Measurements from ENCODE around the gene GPR89A. TPM values are rescaled to one million over a fixed set of nuclear protein-coding genes. Genes with fewer than 3 reads are reported as not detected.
"Not testable (repeated sequence)": the region's sequence is repeated elsewhere in the genome, so short reads cannot be mapped to it uniquely, and the experiment has no call there.

GPR89A gene
- total RNA-seq (10 to 100 TPM; 32.3 to 36.5 (median 32.9) TPM), polyA plus RNA-seq (10 to 100 TPM; 23.5 to 24.7 TPM), total RNA-seq (10.0 reads per million, percentile 35 among the genes with 10 or more reads in this experiment)

- H3K36me3 ChIP-seq (ENCODE audit: control insufficient read depth in 2 of 3, insufficient read depth in 3 of 3, low read length in 3 of 3); H3K9me3 ChIP-seq (ENCODE audit: control insufficient read depth in 2 of 3, low read length in 3 of 3); H3K27me3 ChIP-seq (ENCODE audit: control insufficient read depth in 2 of 2, insufficient read depth in 2 of 2, low read length in 2 of 2); H3K9me3 Mint-ChIP-seq; H3K27me3 Mint-ChIP-seq; H3K36me3 Mint-ChIP-seq; CTCF ChIA-PET; POLR2A ChIA-PET; intact Hi-C loops (cut with micrococcal nuclease); H3K4me1 ChIP-seq (ENCODE audit: control insufficient read depth in 2 of 2, insufficient read depth in 2 of 2, low read length in 2 of 2): not testable (repeated sequence)
- DNase-seq (peak; percentile 87 to 96 (median 94)), ATAC-seq (peak; percentile 100)
- peak within 1 kb of the TSS; percentile 79 to 94 (median 88) for H3K4me3 Mint-ChIP-seq
- peak within 1 kb of the TSS; percentile 79 for H3K4me3 ChIP-seq (ENCODE audit: low read length)
- peaks cover 10 to 40% (median 33%) of the 10 kb centered on the region in 7 donors for H3K4me1 Mint-ChIP-seq
- H3K27ac ChIP-seq (ENCODE audit: low read depth, low read length) = peak within 1 kb of the TSS; percentile 84
- H3K27ac Mint-ChIP-seq = peak within 1 kb of the TSS in 8 of 9 donors; percentile 25 to 91 (median 87)
Measured at GRCh38 chr1:145607833-145608733, at the start of gene GPR89A. TSS of gene GPR89A (plus strand) at chr1:145607988. CDS start at chr1:145608134, 146 bp downstream.

DNA sequence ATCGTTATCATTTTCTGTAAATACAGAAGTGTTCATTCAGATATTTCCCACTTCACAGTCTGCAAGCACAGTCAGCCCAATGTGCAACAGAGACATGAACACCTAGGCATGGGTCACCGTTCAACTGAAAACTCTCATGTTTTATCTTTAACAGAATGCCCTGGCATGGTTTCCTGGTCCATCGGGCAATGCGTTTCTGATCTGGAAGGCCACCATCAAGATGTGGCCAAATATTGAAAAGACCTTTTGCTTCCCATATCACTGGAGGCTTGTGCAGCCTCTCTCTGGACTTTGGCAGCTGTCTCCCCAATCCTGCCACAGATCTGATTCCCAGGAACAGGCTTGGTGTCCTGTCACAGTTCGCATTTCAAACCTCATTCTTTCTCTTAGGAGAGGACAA lies 21.0 kb upstream of the GPR89A start:
- H3K9me3 Mint-ChIP-seq; H3K36me3 ChIP-seq (ENCODE audit: control insufficient read depth in 2 of 3, insufficient read depth in 3 of 3, low read length in 3 of 3); H3K4me3 ChIP-seq (ENCODE audit: low read length); ATAC-seq; H3K27me3 ChIP-seq (ENCODE audit: control insufficient read depth in 2 of 2, insufficient read depth in 2 of 2, low read length in 2 of 2); H3K4me3 Mint-ChIP-seq; H3K27ac ChIP-seq (ENCODE audit: low read depth, low read length); H3K27ac Mint-ChIP-seq; intact Hi-C loops (cut with micrococcal nuclease); H3K27me3 Mint-ChIP-seq; H3K9me3 ChIP-seq (ENCODE audit: control insufficient read depth in 2 of 3, low read length in 3 of 3); POLR2A ChIA-PET; CTCF ChIA-PET; H3K36me3 Mint-ChIP-seq; DNase-seq; H3K4me1 ChIP-seq (ENCODE audit: control insufficient read depth in 2 of 2, insufficient read depth in 2 of 2, low read length in 2 of 2); H3K4me1 Mint-ChIP-seq: not testable (repeated sequence)

DNA sequence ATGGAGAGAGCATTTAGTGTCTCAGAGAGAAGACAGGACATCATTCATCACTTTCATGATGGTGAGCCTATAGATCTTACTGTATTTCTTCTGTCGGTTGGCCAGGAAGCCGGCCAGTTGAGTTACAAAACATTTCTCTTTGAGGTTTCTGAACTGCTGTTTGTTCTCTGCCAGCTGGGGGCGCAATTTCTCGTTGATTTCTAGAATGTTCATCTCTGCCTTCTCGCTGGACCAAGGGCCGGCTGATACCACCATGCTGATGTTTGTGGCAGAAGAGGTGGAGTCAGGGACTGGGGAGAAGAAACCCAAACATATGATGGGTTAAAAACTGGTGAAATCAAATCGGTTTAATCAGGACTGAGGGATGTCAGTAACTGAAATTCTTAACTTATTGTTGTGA lies 17.0 kb upstream of the GPR89A start:
- intact Hi-C loops (cut with micrococcal nuclease) = loop anchor here in 1 of 2 donors (10.0 kb wide), 1 partner anchor 134 kb away; no protein-coding TSS in a partner anchor
- POLR2A ChIA-PET, CTCF ChIA-PET: not testable (repeated sequence)

GRCh38 chr1:145592347-145592746 lies 15.4 kb upstream of the GPR89A start:
- H3K4me3 Mint-ChIP-seq = not testable (repeated sequence)

More for the DNA sequence above, 17.0 kb upstream of the GPR89A start:
- H3K4me1 ChIP-seq (ENCODE audit: control insufficient read depth in 2 of 2, insufficient read depth in 2 of 2, low read length in 2 of 2); H3K9me3 Mint-ChIP-seq; ATAC-seq; H3K4me3 Mint-ChIP-seq; H3K36me3 Mint-ChIP-seq; H3K27me3 ChIP-seq (ENCODE audit: control insufficient read depth in 2 of 2, insufficient read depth in 2 of 2, low read length in 2 of 2); H3K4me3 ChIP-seq (ENCODE audit: low read length); H3K27me3 Mint-ChIP-seq; H3K4me1 Mint-ChIP-seq; H3K9me3 ChIP-seq (ENCODE audit: control insufficient read depth in 2 of 3, low read length in 3 of 3); H3K36me3 ChIP-seq (ENCODE audit: control insufficient read depth in 2 of 3, insufficient read depth in 3 of 3, low read length in 3 of 3); H3K27ac ChIP-seq (ENCODE audit: low read depth, low read length); H3K27ac Mint-ChIP-seq: not testable (repeated sequence)
- peak in 7 of 9 donors; percentile 7 to 43 (median 12) for DNase-seq

GRCh38 chr1:145595421-145595820 lies 12.4 kb upstream of the GPR89A start:
- H3K4me1 Mint-ChIP-seq; H3K9me3 Mint-ChIP-seq; H3K4me3 Mint-ChIP-seq; H3K4me1 ChIP-seq (ENCODE audit: control insufficient read depth in 2 of 2, insufficient read depth in 2 of 2, low read length in 2 of 2); H3K4me3 ChIP-seq (ENCODE audit: low read length); H3K27me3 ChIP-seq (ENCODE audit: control insufficient read depth in 2 of 2, insufficient read depth in 2 of 2, low read length in 2 of 2); H3K27ac Mint-ChIP-seq; H3K9me3 ChIP-seq (ENCODE audit: control insufficient read depth in 2 of 3, low read length in 3 of 3); DNase-seq; H3K27ac ChIP-seq (ENCODE audit: low read depth, low read length); CTCF ChIA-PET; POLR2A ChIA-PET; ATAC-seq; H3K36me3 Mint-ChIP-seq; H3K36me3 ChIP-seq (ENCODE audit: control insufficient read depth in 2 of 3, insufficient read depth in 3 of 3, low read length in 3 of 3): not testable (repeated sequence)
- intact Hi-C loops (cut with micrococcal nuclease) = loop anchor here in 1 of 2 donors (10.0 kb wide), 1 partner anchor 129 kb away; no protein-coding TSS in a partner anchor
- H3K27me3 Mint-ChIP-seq = peaks cover 4 to 33% (median 10%) of the 10 kb centered on the region in 5 donors

More at GRCh38 chr1:145592347-145592746, 15.4 kb upstream of the GPR89A start:
- H3K36me3 ChIP-seq (ENCODE audit: control insufficient read depth in 2 of 3, insufficient read depth in 3 of 3, low read length in 3 of 3); H3K4me3 ChIP-seq (ENCODE audit: low read length); H3K4me1 ChIP-seq (ENCODE audit: control insufficient read depth in 2 of 2, insufficient read depth in 2 of 2, low read length in 2 of 2); H3K9me3 ChIP-seq (ENCODE audit: control insufficient read depth in 2 of 3, low read length in 3 of 3); H3K36me3 Mint-ChIP-seq; DNase-seq; H3K4me1 Mint-ChIP-seq; H3K27me3 ChIP-seq (ENCODE audit: control insufficient read depth in 2 of 2, insufficient read depth in 2 of 2, low read length in 2 of 2); H3K9me3 Mint-ChIP-seq; POLR2A ChIA-PET; H3K27ac Mint-ChIP-seq; H3K27ac ChIP-seq (ENCODE audit: low read depth, low read length); ATAC-seq; CTCF ChIA-PET: not testable (repeated sequence)
- H3K27me3 Mint-ChIP-seq = peaks cover 0 to 19% (median 1%) of the 10 kb centered on the region in 5 donors
- intact Hi-C loops (cut with micrococcal nuclease) = loop anchor here in 1 of 2 donors (10.0 kb wide), 1 partner anchor 132 kb away; no protein-coding TSS in a partner anchor

GRCh38 chr1:145596236-145596635 lies 11.6 kb upstream of the GPR89A start:
- DNase-seq; H3K27ac ChIP-seq (ENCODE audit: low read depth, low read length); H3K4me1 Mint-ChIP-seq; ATAC-seq; H3K9me3 Mint-ChIP-seq; H3K27me3 ChIP-seq (ENCODE audit: control insufficient read depth in 2 of 2, insufficient read depth in 2 of 2, low read length in 2 of 2); H3K4me3 ChIP-seq (ENCODE audit: low read length); H3K4me1 ChIP-seq (ENCODE audit: control insufficient read depth in 2 of 2, insufficient read depth in 2 of 2, low read length in 2 of 2); H3K36me3 Mint-ChIP-seq; H3K27ac Mint-ChIP-seq; H3K4me3 Mint-ChIP-seq; H3K9me3 ChIP-seq (ENCODE audit: control insufficient read depth in 2 of 3, low read length in 3 of 3); H3K36me3 ChIP-seq (ENCODE audit: control insufficient read depth in 2 of 3, insufficient read depth in 3 of 3, low read length in 3 of 3); POLR2A ChIA-PET; CTCF ChIA-PET: not testable (repeated sequence)
- peaks cover 4 to 31% (median 10%) of the 10 kb centered on the region in 5 donors for H3K27me3 Mint-ChIP-seq
- intact Hi-C loops (cut with micrococcal nuclease) = loop anchor here in 1 of 2 donors (10.0 kb wide), 1 partner anchor 129 kb away; no protein-coding TSS in a partner anchor
